Astrocyte of the cerebellum (primary cell): ENCODE data around the gene FAM53B.

ENCODE experiments used
- DNase-seq: peaks from one replicate; pipeline ENCODE4 v3.0.0-alpha.2; 2011; ENCODE audit warnings: low read depth
- H3K4me3 ChIP-seq: 2 replicates; pipeline ENCODE4 v1.5.1; 2011; ENCODE audit warnings: mild to moderate bottlenecking, low read depth, low read length, moderate library complexity
- in situ Hi-C: cut with HindIII; loops from 2 replicates; pipeline ENCODE4 v1.10.0; 2017; ENCODE audit warnings: low sequenced_read_pairs
- TF ChIP-seq, protein P1 (sequence below): IDR thresholded peaks from 2 replicates; pipeline ENCODE4 v1.5.1; 2012; ENCODE audit warnings: low read length, low read depth, moderate library complexity, mild to moderate bottlenecking; ENCODE audit errors: missing control alignments

FAM53B gene

DNA sequence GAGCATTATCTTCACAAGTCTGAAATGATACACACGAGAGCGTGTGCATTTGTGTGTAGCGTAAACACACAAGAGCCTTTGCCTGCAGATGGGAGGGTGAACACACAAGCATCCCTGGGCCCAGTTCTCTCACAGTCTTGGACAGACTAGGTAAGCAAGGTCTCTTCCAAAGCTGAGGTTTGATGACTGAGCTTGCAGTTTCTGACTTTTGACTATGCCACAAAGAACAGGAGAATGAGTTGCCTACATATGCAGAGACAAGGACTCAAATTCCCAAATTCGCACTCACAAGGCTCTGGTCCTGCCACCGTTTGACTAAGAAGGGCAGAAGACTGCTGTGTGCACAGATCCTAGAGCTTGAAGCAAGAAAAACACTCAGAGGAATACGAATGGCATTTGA, 55.8 kb downstream of the FAM53B start:
- TF ChIP-seq, protein P1, sequence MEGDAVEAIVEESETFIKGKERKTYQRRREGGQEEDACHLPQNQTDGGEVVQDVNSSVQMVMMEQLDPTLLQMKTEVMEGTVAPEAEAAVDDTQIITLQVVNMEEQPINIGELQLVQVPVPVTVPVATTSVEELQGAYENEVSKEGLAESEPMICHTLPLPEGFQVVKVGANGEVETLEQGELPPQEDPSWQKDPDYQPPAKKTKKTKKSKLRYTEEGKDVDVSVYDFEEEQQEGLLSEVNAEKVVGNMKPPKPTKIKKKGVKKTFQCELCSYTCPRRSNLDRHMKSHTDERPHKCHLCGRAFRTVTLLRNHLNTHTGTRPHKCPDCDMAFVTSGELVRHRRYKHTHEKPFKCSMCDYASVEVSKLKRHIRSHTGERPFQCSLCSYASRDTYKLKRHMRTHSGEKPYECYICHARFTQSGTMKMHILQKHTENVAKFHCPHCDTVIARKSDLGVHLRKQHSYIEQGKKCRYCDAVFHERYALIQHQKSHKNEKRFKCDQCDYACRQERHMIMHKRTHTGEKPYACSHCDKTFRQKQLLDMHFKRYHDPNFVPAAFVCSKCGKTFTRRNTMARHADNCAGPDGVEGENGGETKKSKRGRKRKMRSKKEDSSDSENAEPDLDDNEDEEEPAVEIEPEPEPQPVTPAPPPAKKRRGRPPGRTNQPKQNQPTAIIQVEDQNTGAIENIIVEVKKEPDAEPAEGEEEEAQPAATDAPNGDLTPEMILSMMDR = no peak
- no peak overlapping the region for H3K4me3 ChIP-seq
- DNase-seq = no peak
- in situ Hi-C loops = no loop called here

DNA sequence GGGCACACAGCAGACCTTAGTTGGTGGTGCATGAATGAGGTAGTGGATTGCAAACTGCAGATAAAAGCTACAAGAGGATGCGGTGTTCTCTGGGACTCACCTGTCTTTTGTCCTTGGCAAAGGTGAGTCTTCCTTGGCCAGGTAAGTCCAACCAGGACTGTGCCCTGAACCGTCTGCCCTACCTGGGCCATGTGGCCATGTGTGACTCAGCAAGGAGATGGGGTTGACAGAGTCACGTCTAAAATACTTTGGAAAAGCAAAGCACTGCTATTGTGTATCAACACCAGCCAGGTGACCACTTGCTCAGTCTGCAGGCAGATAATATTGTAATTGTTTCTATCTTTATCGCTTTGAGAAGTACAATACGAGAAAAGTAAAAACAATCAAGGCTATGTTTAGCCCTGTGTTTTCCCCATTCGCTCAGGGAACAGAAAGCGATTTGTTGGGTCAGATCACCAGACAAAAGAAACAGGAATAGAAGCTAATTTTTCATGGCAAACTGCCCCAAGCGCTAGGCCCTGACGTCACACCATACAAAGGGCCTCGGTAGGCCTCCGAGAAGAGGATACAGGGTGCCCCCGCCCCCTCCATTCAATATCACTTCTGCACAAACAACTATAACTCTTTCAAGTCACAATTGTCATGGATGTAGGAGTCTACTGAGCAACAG, 57.3 kb downstream of the FAM53B start:
- in situ Hi-C loops = no loop called here
- DNase-seq = no peak
- H3K4me3 ChIP-seq = no peak overlapping the region
- TF ChIP-seq, protein P1 = no peak

DNA sequence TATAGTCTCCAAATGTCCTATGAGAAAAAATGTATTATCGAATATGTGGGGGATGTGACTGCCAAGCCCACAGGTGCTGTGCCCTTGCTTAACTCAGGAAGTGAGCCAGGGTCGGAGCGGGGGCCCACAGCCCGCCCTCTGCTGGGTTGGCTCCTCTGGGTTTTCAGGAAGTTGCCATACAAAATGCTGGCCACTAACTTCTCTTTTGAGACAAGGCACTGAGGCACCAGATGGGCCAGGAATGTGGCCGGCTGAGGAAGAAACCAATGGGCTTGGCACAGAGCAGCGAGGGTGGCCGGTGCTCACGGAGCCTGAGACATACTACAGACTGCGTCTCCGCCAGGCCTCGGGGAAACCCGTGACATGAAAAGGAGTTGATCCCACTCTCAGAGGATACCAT, 58.9 kb downstream of the FAM53B start:
- in situ Hi-C loops = no loop called here
- no peak overlapping the region for H3K4me3 ChIP-seq
- TF ChIP-seq, protein P1 = no peak
- DNase-seq = no peak

DNA sequence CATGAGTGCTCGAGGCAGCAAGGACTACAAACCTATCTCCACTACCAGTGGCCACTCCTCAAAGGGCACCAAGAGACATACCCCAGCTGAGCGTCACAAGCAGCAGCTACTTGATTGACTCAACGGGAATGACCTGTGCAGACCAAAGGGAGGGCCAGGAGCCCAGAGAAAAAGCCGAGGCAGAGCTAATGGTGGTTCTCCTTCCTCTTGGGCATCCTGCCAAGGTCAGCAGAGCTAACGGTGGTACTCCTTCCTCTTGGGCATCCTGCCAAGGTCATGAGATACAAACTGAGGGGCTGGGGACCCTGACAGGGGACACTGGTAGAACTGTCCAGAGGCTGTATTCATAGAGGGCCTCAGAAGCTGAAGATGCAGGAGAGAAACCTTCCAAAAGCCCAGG, 60.4 kb downstream of the FAM53B start:
- no peak overlapping the region for H3K4me3 ChIP-seq
- DNase-seq = no peak
- in situ Hi-C loops = no loop called here
- TF ChIP-seq, protein P1 = no peak

DNA sequence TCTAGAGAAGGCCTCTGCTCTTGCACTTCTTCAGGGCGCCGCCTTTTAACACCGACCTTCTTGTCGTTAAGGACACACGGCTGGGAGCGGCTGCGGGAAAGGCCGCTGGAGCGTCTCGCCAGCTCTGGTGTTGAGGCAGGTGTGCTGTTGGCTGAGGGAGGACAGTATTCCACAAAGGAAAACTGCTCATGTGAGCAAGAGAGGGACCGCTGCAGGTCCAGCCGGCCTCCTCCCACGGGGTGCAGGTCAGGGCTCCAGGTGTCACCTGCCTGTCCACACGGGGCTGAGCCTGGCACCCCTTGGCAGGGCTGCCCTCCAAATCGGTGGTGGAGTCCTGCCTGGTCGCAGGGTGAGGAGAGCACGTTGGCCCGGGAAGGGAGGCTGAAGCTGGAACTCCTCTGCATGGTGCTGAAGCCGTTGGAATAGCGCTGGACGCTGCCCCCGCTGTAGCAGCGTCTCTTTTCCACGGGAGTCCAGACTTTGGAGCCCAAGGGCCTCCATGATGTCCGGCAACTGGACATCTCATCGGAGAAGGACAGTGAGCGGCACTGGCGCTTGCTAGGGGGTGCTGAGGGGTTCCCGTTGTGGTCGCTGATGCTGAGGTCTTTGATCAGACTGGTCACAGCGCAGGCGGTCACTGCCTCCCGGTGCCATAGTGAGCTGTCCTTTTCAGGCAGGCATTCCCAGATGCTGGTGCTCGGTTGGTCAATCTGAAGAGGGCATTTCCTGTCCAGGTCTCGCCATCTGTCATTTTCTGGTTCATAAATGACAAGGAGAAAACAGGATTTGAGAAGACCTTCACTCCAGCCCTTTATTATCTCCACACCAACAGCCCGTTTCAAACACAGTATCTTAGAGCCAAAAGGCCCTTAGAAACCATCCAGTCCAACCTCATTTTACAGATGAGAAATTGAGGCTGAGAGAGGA, 62.3 kb downstream of the FAM53B start:
- H3K4me3 ChIP-seq = no peak overlapping the region
- no peak for DNase-seq
- in situ Hi-C loops = no loop called here
- TF ChIP-seq, protein P1 = no peak

DNA sequence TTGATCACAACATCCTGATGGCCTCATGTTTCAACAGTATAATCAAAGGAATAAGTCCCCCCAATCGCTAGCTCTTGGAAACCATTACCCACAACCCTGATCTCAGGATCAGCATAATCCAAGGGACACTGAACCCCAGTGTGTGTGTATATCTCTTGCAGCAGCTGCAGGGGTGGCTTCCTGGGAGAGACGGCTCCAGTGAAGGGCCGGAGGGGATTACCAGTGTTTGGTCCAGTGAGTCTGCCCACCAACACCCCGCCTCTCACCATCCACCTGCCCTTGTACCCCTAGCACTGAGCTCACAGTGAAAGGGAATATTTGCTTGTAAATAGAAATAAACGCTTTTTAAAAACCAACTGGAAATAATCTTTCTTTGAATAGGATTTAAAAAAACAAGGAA, 63.1 kb downstream of the FAM53B start:
- DNase-seq = no peak
- no peak overlapping the region for H3K4me3 ChIP-seq
- in situ Hi-C loops = no loop called here
- TF ChIP-seq, protein P1 = no peak
